GM13977 (cell line): Measurements from ENCODE around the gene MAST4.
"Not testable (repeated sequence)": the region's sequence is repeated elsewhere in the genome, so short reads cannot be mapped to it uniquely, and the experiment has no call there.

Experiments
- DNase-seq: peaks from one replicate; pipeline ENCODE4 v3.0.0; 2012; ENCODE audit warnings: low spot score
- CTCF ChIP-seq: IDR thresholded peaks from 2 replicates; pipeline ENCODE4 v1.5.1; 2012; ENCODE audit warnings: mild to moderate bottlenecking, control low read depth; ENCODE audit not compliant: insufficient read depth; ENCODE audit errors: extremely low read depth, missing control alignments
- in situ Hi-C: fragments of 300-500 bp; cut with MboI; formaldehyde crosslinking; loops from one replicate; pipeline ENCODE4 v1.12.0; 2022; ENCODE audit warnings: low sequenced_read_pairs, low pct_unique_long_range_greater_than_20kb, mixed read lengths, inconsistent platforms; ENCODE audit not compliant: unreplicated experiment

Gene MAST4

GRCh38 chr5:67165526-67166459, 569.6 kb downstream of the MAST4 start:
- TF ChIP-seq CTCF = peak; percentile 84
- DNase-seq = peak; percentile 90
- in situ Hi-C loops = no loop called here

- TF ChIP-seq CTCF = no peak
- in situ Hi-C loops = no loop called here
- peak; percentile 45 for DNase-seq
Measured at GRCh38 chr5:67166460-67167285, 570.5 kb downstream of the MAST4 start.

GRCh38 chr5:67168069-67168468, 571.9 kb downstream of the MAST4 start:
- no peak for TF ChIP-seq CTCF
- in situ Hi-C loops = no loop called here
- no peak for DNase-seq

GRCh38 chr5:67170767-67171166, 574.6 kb downstream of the MAST4 start:
- no peak for TF ChIP-seq CTCF
- DNase-seq = no peak
- in situ Hi-C loops = no loop called here

GRCh38 chr5:67173351-67173750, 577.2 kb downstream of the MAST4 start:
- DNase-seq, in situ Hi-C loops: not testable (repeated sequence)

GRCh38 chr5:67173959-67174358, 577.8 kb downstream of the MAST4 start:
- no peak for DNase-seq
- no peak for TF ChIP-seq CTCF
- in situ Hi-C loops = no loop called here

GRCh38 chr5:67176936-67177335, 580.7 kb downstream of the MAST4 start:
- DNase-seq = no peak
- TF ChIP-seq CTCF = no peak
- in situ Hi-C loops = no loop called here
